GM23338 (cell line): ENCODE data around the gene EYS. TPM values are rescaled to one million over a fixed set of nuclear protein-coding genes. Genes with fewer than 3 reads are reported as not detected.

Experiments
- ATAC-seq: fragments of 200-7000 bp; cut with Tn5 transposase; 3 replicates; pipeline ENCODE4 v1.9.1; 2020
- DNase-seq: peaks from one replicate; pipeline ENCODE4 v3.0.0-alpha.2; 2015; ENCODE audit warnings: low spot score
- H2AFZ ChIP-seq: fragments of 200-600 bp; sonication (generic); 2 replicates; pipeline ENCODE4 v1.8.0; 2016; ENCODE audit warnings: antibody characterized with exemption, mild to moderate bottlenecking, moderate library complexity
- H3F3A ChIP-seq: fragments of 200-600 bp; sonication (generic); replicated peaks from 2 replicates; pipeline ENCODE4 v1.8.0; 2017; ENCODE audit warnings: antibody characterized with exemption, mixed run types, low read depth
- H3K27ac ChIP-seq: fragments of 200-600 bp; sonication (generic); 2 replicates; pipeline ENCODE4 v1.6.1; 2016; ENCODE audit warnings: low read depth
- H3K27me3 ChIP-seq: fragments of 200-600 bp; sonication (generic); 2 replicates; pipeline ENCODE4 v1.8.0; 2016; ENCODE audit warnings: mild to moderate bottlenecking, mixed run types, moderate library complexity; ENCODE audit not compliant: insufficient read depth
- H3K36me3 ChIP-seq: fragments of 200-600 bp; sonication (generic); 2 replicates; pipeline ENCODE4 v1.8.0; 2016; ENCODE audit warnings: mild to moderate bottlenecking; ENCODE audit not compliant: insufficient read depth
- H3K4me1 ChIP-seq: fragments of 200-600 bp; sonication (generic); 2 replicates; pipeline ENCODE4 v1.8.0; 2016; ENCODE audit warnings: mild to moderate bottlenecking, moderate library complexity; ENCODE audit not compliant: insufficient read depth
- H3K4me2 ChIP-seq: fragments of 200-600 bp; sonication (generic); 2 replicates; pipeline ENCODE4 v1.7.1; 2017; ENCODE audit warnings: mixed run types
- H3K4me3 ChIP-seq: fragments of 200-600 bp; sonication (generic); 2 replicates; pipeline ENCODE4 v1.6.1; 2016; ENCODE audit warnings: mixed run types
- H3K79me2 ChIP-seq: fragments of 200-600 bp; sonication (generic); replicated peaks from 2 replicates; pipeline ENCODE4 v1.8.0; 2017; ENCODE audit warnings: mild to moderate bottlenecking; ENCODE audit not compliant: insufficient read depth
- H3K9me2 ChIP-seq: fragments of 200-600 bp; sonication (generic); 2 replicates; pipeline ENCODE4 v1.8.0; 2017; ENCODE audit not compliant: insufficient read depth
- H4K20me1 ChIP-seq: fragments of 200-600 bp; sonication (generic); replicated peaks from 2 replicates; pipeline ENCODE4 v1.8.0; 2017; ENCODE audit warnings: mild to moderate bottlenecking; ENCODE audit not compliant: insufficient read depth
- H3K27ac Mint-ChIP-seq: 2 replicates; pipeline ENCODE4 v1.8.0; 2020; ENCODE audit warnings: inconsistent platforms, mild to moderate bottlenecking, moderate library complexity, mixed read lengths
- H3K27me3 Mint-ChIP-seq: 3 replicates; pipeline ENCODE4 v1.8.0; 2022; ENCODE audit warnings: low read depth, mild to moderate bottlenecking, moderate library complexity, mixed read lengths, inconsistent platforms; ENCODE audit not compliant: insufficient read depth, poor library complexity
- H3K36me3 Mint-ChIP-seq: 3 replicates; pipeline ENCODE4 v1.8.0; 2021; ENCODE audit warnings: low read depth, mild to moderate bottlenecking, inconsistent platforms, moderate library complexity, mixed read lengths
- H3K4me1 Mint-ChIP-seq: 3 replicates; pipeline ENCODE4 v1.8.0; 2020; ENCODE audit warnings: mild to moderate bottlenecking, inconsistent platforms, mixed read lengths
- H3K4me3 Mint-ChIP-seq: 3 replicates; pipeline ENCODE4 v1.8.0; 2021; ENCODE audit warnings: moderate library complexity, mild to moderate bottlenecking, inconsistent platforms, mixed read lengths
- H3K9me3 Mint-ChIP-seq: 3 replicates; pipeline ENCODE4 v1.8.0; 2020; ENCODE audit warnings: moderate library complexity, mild to moderate bottlenecking, inconsistent platforms, mixed read lengths
- CREB1 ChIP-seq: fragments of 250-450 bp; sonication (Bioruptor Pico); IDR thresholded peaks from 2 replicates; pipeline ENCODE4 v1.5.0; 2020; ENCODE audit warnings: low read depth, mild to moderate bottlenecking, moderate library complexity
- CTCF ChIP-seq, 2 experiments: fragments of 200-600 bp in 1 of 2; sonication (generic) in 1 of 2; conservative IDR thresholded peaks; 2 replicates each; pipeline versions ENCODE4 v1.5.1 to v1.6.1; 2016 to 2017; ENCODE audit warnings: antibody characterized with exemption in 2 of 2, low read depth in 2 of 2, mild to moderate bottlenecking in 2 of 2, moderate library complexity in 1 of 2
- NANOG ChIP-seq: IDR thresholded peaks from 2 replicates; pipeline ENCODE4 v1.6.1; 2016; ENCODE audit warnings: antibody characterized with exemption, borderline replicate concordance
- REST ChIP-seq: IDR thresholded peaks from one replicate; pipeline ENCODE4 v1.6.1; 2018; ENCODE audit warnings: antibody characterized with exemption; ENCODE audit not compliant: unreplicated experiment
- STAT1 ChIP-seq: IDR thresholded peaks from one replicate; pipeline ENCODE4 v1.6.1; 2016; ENCODE audit warnings: antibody characterized with exemption; ENCODE audit not compliant: unreplicated experiment
- ZNF331 ChIP-seq: fragments of 250-450 bp; sonication (Bioruptor Pico); IDR thresholded peaks from 2 replicates; pipeline ENCODE4 v1.5.0; 2020; ENCODE audit warnings: low read depth, mild to moderate bottlenecking, moderate library complexity
- ZNF462 ChIP-seq: fragments of 250-450 bp; sonication (Bioruptor Pico); IDR thresholded peaks from 2 replicates; pipeline ENCODE4 v1.5.0; 2020; ENCODE audit warnings: mild to moderate bottlenecking, moderate library complexity
- polyA plus RNA-seq: library from polyadenylated mRNA; unstranded; fragments of >200 nt; fragmentation: Nextera tagmentation; extraction: Ambion mirVana; gene quantifications from 2 replicates; pipeline ENCODE4 v1.2.1, GENCODE V29; 2016
- total RNA-seq: library from RNA; depleted of rRNA; stranded (reverse); fragments of >200 nt; shearing (Covaris generic); gene quantifications from 2 replicates; pipeline ENCODE4 v1.2.3, GENCODE V29; 2014
- TF ChIP-seq, protein P1 (sequence below): IDR thresholded peaks from 2 replicates; pipeline ENCODE4 v1.6.1; 2016; ENCODE audit warnings: antibody characterized with exemption

Gene EYS
- total and polyA plus RNA-seq, 2 experiments from 2014 or later, result 0.38 to 0.52 TPM

DNA sequence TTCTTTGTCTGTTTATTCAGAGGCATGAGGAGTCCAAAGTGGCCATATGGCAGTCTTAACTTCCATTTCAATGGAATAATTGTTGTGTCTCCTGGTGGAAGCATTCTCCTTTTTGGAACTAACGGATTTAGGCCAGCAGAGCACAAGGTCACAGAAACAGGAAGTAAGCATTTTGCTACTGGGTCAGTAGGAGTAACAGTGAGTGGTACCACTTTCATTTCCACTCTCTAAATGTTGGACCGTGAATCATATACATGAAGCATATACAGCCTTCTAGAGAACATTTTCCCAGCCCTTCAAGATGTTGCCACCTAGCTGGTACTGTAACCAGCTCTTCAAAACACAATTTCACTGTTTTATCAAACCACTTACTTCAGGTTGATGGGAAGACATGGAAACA is 182.8 kb downstream of the EYS start:
- Histone ChIP-seq H3K27me3 (no peaks in the 10 kb centered on the region), H3K4me3 (no peak overlapping the region), H3K79me2 (no peaks in the 10 kb centered on the region), H3F3A (no peaks in the 10 kb centered on the region), H2AFZ (no peak overlapping the region; the same call in 1 of the 2 replicates), H3K9me2 (peaks cover 16% of the 10 kb centered on the region; the same call in 1 of the 2 replicates), H4K20me1 (no peaks in the 10 kb centered on the region), H3K4me2 (no peak overlapping the region), H3K4me1 (no peaks in the 10 kb centered on the region), H3K27ac (no peak overlapping the region), H3K36me3 (no peaks in the 10 kb centered on the region)
- no peaks in the 10 kb centered on the region for H3K36me3 Mint-ChIP-seq
- no peaks in the 10 kb centered on the region for H3K27me3 Mint-ChIP-seq
- ATAC-seq, result no peak
- no peak overlapping the region for H3K4me3 Mint-ChIP-seq
- peaks cover 8% of the 10 kb centered on the region; the same call in 2 of the 3 replicates for H3K9me3 Mint-ChIP-seq
- no peaks in the 10 kb centered on the region for H3K4me1 Mint-ChIP-seq
- TF ChIP-seq REST (no peak), ZNF331 (no peak), ZNF462 (CRISPR knock-in tag) (no peak), CREB1 (no peak), NANOG (no peak), CTCF (conservative IDR thresholded peaks at IDR 0.05; ENCODE audit: low read depth in 2 of 2) (no peak), STAT1 (no peak)
- TF ChIP-seq, protein P1, sequence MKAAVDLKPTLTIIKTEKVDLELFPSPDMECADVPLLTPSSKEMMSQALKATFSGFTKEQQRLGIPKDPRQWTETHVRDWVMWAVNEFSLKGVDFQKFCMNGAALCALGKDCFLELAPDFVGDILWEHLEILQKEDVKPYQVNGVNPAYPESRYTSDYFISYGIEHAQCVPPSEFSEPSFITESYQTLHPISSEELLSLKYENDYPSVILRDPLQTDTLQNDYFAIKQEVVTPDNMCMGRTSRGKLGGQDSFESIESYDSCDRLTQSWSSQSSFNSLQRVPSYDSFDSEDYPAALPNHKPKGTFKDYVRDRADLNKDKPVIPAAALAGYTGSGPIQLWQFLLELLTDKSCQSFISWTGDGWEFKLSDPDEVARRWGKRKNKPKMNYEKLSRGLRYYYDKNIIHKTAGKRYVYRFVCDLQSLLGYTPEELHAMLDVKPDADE, result no peak
- H3K27ac Mint-ChIP-seq, result no peak overlapping the region
- DNase-seq, result no peak
